ENCODE measurements around the gene CMTM2. TPM values are rescaled to one million over a fixed set of nuclear protein-coding genes. Genes with fewer than 3 reads are reported as not detected.
"Not testable (repeated sequence)": the region's sequence is repeated elsewhere in the genome, so short reads cannot be mapped to it uniquely, and the experiment has no call there.

CMTM2 gene
- total RNA-seq, 1 donor from 2014 or later: 3.1 TPM

DNA sequence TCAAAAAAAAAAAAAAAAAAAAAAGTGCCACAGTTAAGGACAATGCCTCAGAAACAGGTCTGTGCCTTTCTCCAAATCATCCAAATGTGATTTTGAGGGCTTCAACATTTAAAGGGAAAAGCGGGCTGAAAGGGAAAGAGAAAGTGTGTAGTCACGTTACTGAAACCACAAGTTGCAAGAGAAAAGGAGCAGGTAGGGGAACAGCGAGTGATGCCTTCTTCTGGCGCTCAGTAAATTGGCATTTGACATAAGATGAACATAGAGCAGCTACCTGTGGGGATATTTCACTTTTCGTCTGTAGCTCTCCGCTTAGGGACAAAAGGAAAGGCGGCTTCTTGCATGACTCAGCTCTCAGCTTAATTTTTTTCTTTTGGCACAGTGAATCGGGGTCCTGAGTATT lies 11.1 kb downstream of the CMTM2 start:
- Histone ChIP-seq H3K27me3 (no peaks in the 10 kb centered on the region), H3K27ac (no peak overlapping the region), H3K4me1 (peaks cover 4% of the 10 kb centered on the region), H3K36me3 (no peaks in the 10 kb centered on the region), H3K9me3 (no peaks in the 10 kb centered on the region), H3K4me3 (no peak overlapping the region)
- DNase-seq: no peak
- intact Hi-C loops (cut with DNase I): no loop called here
- no peak for ATAC-seq
- TF ChIP-seq, protein P1, sequence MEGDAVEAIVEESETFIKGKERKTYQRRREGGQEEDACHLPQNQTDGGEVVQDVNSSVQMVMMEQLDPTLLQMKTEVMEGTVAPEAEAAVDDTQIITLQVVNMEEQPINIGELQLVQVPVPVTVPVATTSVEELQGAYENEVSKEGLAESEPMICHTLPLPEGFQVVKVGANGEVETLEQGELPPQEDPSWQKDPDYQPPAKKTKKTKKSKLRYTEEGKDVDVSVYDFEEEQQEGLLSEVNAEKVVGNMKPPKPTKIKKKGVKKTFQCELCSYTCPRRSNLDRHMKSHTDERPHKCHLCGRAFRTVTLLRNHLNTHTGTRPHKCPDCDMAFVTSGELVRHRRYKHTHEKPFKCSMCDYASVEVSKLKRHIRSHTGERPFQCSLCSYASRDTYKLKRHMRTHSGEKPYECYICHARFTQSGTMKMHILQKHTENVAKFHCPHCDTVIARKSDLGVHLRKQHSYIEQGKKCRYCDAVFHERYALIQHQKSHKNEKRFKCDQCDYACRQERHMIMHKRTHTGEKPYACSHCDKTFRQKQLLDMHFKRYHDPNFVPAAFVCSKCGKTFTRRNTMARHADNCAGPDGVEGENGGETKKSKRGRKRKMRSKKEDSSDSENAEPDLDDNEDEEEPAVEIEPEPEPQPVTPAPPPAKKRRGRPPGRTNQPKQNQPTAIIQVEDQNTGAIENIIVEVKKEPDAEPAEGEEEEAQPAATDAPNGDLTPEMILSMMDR (IDR thresholded peaks at IDR 0.05): no peak

DNA sequence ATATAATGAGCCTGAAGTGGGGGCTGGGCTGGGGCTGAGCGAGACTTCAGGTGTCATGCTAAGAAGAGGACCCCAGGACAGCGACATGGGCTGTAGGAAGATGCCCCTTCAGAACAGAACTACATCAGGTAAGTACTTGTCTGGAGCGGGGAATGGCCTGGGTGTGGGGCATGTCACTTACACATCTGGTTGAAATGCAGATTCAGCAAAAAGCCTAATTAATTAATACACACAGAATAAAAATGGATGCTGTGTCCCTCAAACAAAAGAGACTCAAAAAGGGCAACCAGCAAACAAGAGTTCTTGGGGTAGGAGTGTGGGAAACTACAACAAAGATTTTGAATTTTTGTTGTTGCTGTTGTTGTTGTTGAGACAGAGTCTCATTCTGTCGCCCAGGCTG lies 11.8 kb downstream of the CMTM2 start:
- no peak for DNase-seq
- H3K9me3 ChIP-seq: no peaks in the 10 kb centered on the region
- no peaks in the 10 kb centered on the region for H3K4me1 ChIP-seq
- H3K36me3 ChIP-seq: no peaks in the 10 kb centered on the region
- no peak for ATAC-seq
- intact Hi-C loops (cut with DNase I): no loop called here
- no peak overlapping the region for H3K27ac ChIP-seq
- TF ChIP-seq, protein P1 (IDR thresholded peaks at IDR 0.05): no peak
- no peak overlapping the region for H3K4me3 ChIP-seq
- H3K27me3 ChIP-seq: no peaks in the 10 kb centered on the region

- intact Hi-C loops (cut with DNase I): no loop called here
- no peaks in the 10 kb centered on the region for H3K9me3 ChIP-seq
- no peak for ATAC-seq
Measured at GRCh38 chr16:66592241-66592640, 13.0 kb downstream of the CMTM2 start.

DNA sequence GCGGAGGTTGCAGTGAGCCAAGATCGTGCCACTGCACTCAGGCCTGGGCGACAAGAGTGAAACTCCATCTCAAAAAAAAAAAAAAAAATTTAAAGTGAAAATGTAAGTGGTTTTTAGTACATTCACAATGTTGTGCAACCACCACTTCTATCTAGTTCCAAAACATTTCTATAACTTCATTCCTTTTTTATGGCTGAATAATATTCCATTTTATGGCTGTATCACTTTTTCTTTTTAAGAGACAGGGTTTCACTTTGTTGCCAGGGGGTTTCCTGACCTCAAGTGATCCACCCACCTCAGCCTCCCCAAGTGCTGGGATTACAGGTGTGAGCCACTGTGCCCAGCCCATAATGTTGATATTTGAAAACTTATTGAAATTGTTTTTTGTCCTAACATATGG lies 13.6 kb downstream of the CMTM2 start:
- Histone ChIP-seq H3K27me3 (no peaks in the 10 kb centered on the region), H3K4me1 (no peaks in the 10 kb centered on the region), H3K36me3 (no peaks in the 10 kb centered on the region), H3K9me3 (no peaks in the 10 kb centered on the region), H3K4me3 (no peak overlapping the region), H3K27ac (no peak overlapping the region)
- DNase-seq (no peak), ATAC-seq (no peak)
- intact Hi-C loops (cut with DNase I): no loop called here
- TF ChIP-seq, protein P1 (IDR thresholded peaks at IDR 0.05): no peak

More at GRCh38 chr16:66592241-66592640, 13.0 kb downstream of the CMTM2 start:
- TF ChIP-seq, protein P1 (IDR thresholded peaks at IDR 0.05): no peak
- DNase-seq: no peak
- no peak overlapping the region for H3K4me3 ChIP-seq
- H3K27ac ChIP-seq: no peak overlapping the region
- H3K36me3 ChIP-seq: no peaks in the 10 kb centered on the region
- H3K4me1 ChIP-seq: no peaks in the 10 kb centered on the region
- no peaks in the 10 kb centered on the region for H3K27me3 ChIP-seq

DNA sequence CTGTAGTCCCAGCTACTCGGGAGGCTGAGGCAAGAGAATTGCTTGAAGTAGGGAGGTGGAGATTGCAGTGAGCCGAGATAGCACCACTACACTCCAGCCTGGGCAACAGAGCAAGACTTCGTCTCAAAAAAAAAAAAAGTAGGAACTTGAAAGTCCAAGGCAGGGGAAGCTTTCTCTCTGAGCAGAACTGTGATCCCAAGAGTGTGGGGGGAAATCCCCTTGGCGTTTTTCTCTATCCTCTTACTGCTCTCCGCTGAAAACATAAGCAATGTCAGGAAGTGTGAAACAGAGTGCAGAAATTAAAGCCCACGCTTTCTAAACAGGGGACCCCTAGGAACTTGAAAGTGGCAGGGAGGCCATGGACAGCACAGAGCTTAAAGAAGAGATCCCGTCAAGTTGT lies 15.5 kb downstream of the CMTM2 start:
- peak; percentile 23 for ATAC-seq
- Histone ChIP-seq H3K27me3 (no peaks in the 10 kb centered on the region), H3K27ac (no peak overlapping the region), H3K4me1 (no peaks in the 10 kb centered on the region), H3K36me3 (no peaks in the 10 kb centered on the region), H3K4me3 (no peak overlapping the region), H3K9me3 (no peaks in the 10 kb centered on the region)
- TF ChIP-seq, protein P1 (IDR thresholded peaks at IDR 0.05): no peak
- intact Hi-C loops (cut with DNase I): no loop called here
- no peak for DNase-seq

GRCh38 chr16:66596559-66596958 lies 17.3 kb downstream of the CMTM2 start:
- H3K36me3 ChIP-seq; H3K4me1 ChIP-seq; H3K27ac ChIP-seq; H3K4me3 ChIP-seq; DNase-seq; H3K9me3 ChIP-seq; ATAC-seq; intact Hi-C loops (cut with DNase I); H3K27me3 ChIP-seq: not testable (repeated sequence)
